Esophagus squamous epithelium (tissue), 4 donors: Measurements from ENCODE around the gene CPT1A.

Experiments used
- CTCF ChIP-seq, 6 experiments: fragments of 450-650 bp in 4 of 6; fragments of 200-600 bp in 2 of 6; sonication (generic) in 2 of 6; IDR thresholded peaks; one replicate each; pipeline ENCODE4 v1.5.1; 2016 to 2019; ENCODE audit warnings: antibody characterized with exemption in 6 of 6, mild to moderate bottlenecking in 4 of 6, moderate library complexity in 4 of 6
- POLR2A ChIP-seq, 4 donors: fragments of 450-650 bp; IDR thresholded peaks; one replicate each; pipeline ENCODE4 v1.6.1; 2017; ENCODE audit warnings: antibody characterized with exemption in 4 of 4, mild to moderate bottlenecking in 4 of 4, moderate library complexity in 3 of 4

- TF ChIP-seq CTCF (IDR thresholded peaks at IDR 0.05) (no peak), POLR2A (IDR thresholded peaks at IDR 0.05) (no peak)
Measured at GRCh38 chr11:68845351-68846002, 3.8 kb upstream of the CPT1A start.
